ENCODE measurements around the gene CSH2. TPM values are rescaled to one million over a fixed set of nuclear protein-coding genes. Genes with fewer than 3 reads are reported as not detected.

The CSH2 gene
- total and polyA plus RNA-seq, 2 of the 13 experiments (the other 11 are each of a cell fraction or from before 2014, with no cell fraction given), result not detected

- H3K9me3 ChIP-seq (ENCODE audit: low read length), result no peaks in the 10 kb centered on the region
- FAIRE-seq, result no peak
- no peak overlapping the region for H3K9ac ChIP-seq (ENCODE audit: insufficient read depth, low read depth, low read length)
- 98% methylated on average over 5 of the region's 5 CpGs for WGBS (ENCODE audit: low lambda C conversion rate)
- H3K27me3 ChIP-seq (ENCODE audit: control insufficient read depth in 1 of 2, insufficient read depth in 2 of 2, low read length in 2 of 2), result no peaks in the 10 kb centered on the region; a peak in 1 of 5 replicates
- no TSS peak for BruUV-seq (replicated peaks)
- no peak overlapping the region for H3K4me3 ChIP-seq (replicated peaks in 1 of 3; ENCODE audit: insufficient read depth in 1 of 3, low read depth in 2 of 3, low read length in 3 of 3)
- no peak overlapping the region for H3K4me2 ChIP-seq (ENCODE audit: low read depth, low read length)
- no peak for ATAC-seq
- no peak overlapping the region for H3K27ac ChIP-seq (ENCODE audit: extremely low read length, insufficient read depth, low read length)
- peaks cover 30% of the 10 kb centered on the region for H3K4me1 ChIP-seq (ENCODE audit: insufficient read depth, low read length)
- no peak overlapping the region for H2AFZ ChIP-seq (ENCODE audit: low read length)
- ChIA-PET POLR2A (interaction anchor here (1.1 to 5.2 kb wide), 5 partner anchors 8 to 88 kb away, joined by 3 to 30 read pairs (median 6); partner anchors contain the start of genes CCDC47 and DDX42), CTCF (ENCODE audit: low intra/inter-chr PET ratio, low total read pairs) (no interaction called here)
- no peak for DNase-seq (ENCODE audit: low spot score)
- intact Hi-C loops (cut with micrococcal nuclease; ENCODE audit: unreplicated experiment) (no loop called here), in situ Hi-C loops (cut with HindIII; ENCODE audit: extremely low pct_ligation_motif_present, low pct_unique_long_range_greater_than_20kb) (no loop called here)
- H3K79me2 ChIP-seq (ENCODE audit: insufficient read depth, low read length), result peaks cover 40% of the 10 kb centered on the region
- peaks cover 50 to 70% of the 10 kb centered on the region in 2 experiments for H3K36me3 ChIP-seq (replicated peaks in 1 of 2; ENCODE audit: control insufficient read depth in 1 of 2, insufficient read depth in 2 of 2, low read length in 2 of 2)
- H4K20me1 ChIP-seq (ENCODE audit: insufficient read depth, low read length), result 0 out of 2 replicates have a peak, but pooled peaks cover 2% of the 10 kb centered on the region
- TF ChIP-seq CAMTA2 (CRISPR knock-in tag; IDR thresholded peaks at IDR 0.05; ENCODE audit: borderline replicate concordance), result 0 out of 2 replicates have a peak, but pooled peaks have one; percentile 76
- no peak for TF ChIP-seq ZNF407 (CRISPR knock-in tag; IDR thresholded peaks at IDR 0.05; ENCODE audit: not compliant biosample characterization)
- no peak for TF ChIP-seq SRSF9 (IDR thresholded peaks at IDR 0.05; ENCODE audit: borderline replicate concordance, insufficient read depth, low read depth, low read length, poor library complexity, severe bottlenecking)
- no peak for TF ChIP-seq ZNF678 (CRISPR knock-in tag; IDR thresholded peaks at IDR 0.05)
- peak; percentile 62; the same call in 1 of the 2 replicates for TF ChIP-seq POLR2G (IDR thresholded peaks at IDR 0.05; ENCODE audit: low read depth, low read length)
- TF ChIP-seq SRSF4 (IDR thresholded peaks at IDR 0.05; ENCODE audit: low read depth, low read length, poor library complexity, severe bottlenecking), result no peak
- TF ChIP-seq BATF2 (CRISPR knock-in tag; IDR thresholded peaks at IDR 0.05), result no peak
- TF ChIP-seq ZIK1 (CRISPR knock-in tag; IDR thresholded peaks at IDR 0.05; ENCODE audit: borderline replicate concordance, low read depth), result no peak
- no peak for TF ChIP-seq ZNF468 (CRISPR knock-in tag; IDR thresholded peaks at IDR 0.05)
- TF ChIP-seq ZNF10 (CRISPR knock-in tag; IDR thresholded peaks at IDR 0.05; ENCODE audit: borderline replicate concordance, low read depth), result no peak
- peak; percentile 29 for TF ChIP-seq RBM22 (optimal IDR thresholded peaks at IDR 0.05; ENCODE audit: low read length)
- no peak for TF ChIP-seq MXD3 (CRISPR knock-in tag; IDR thresholded peaks at IDR 0.05)
- TF ChIP-seq SMARCE1 (IDR thresholded peaks at IDR 0.05; ENCODE audit: borderline replicate concordance), result no peak
- no peak for TF ChIP-seq ZNF33A (CRISPR knock-in tag; IDR thresholded peaks at IDR 0.05; ENCODE audit: borderline replicate concordance)
- peak; percentile 14; the same call in 1 of the 2 replicates for TF ChIP-seq POLR2AphosphoS5 (IDR thresholded peaks at IDR 0.05; ENCODE audit: low read depth, low read length)
Observed at GRCh38 chr17:63830278-63830677, 43.2 kb downstream of the CSH2 start.
